ENCODE measurements around the gene AMBRA1. TPM values are rescaled to one million over a fixed set of nuclear protein-coding genes. Genes with fewer than 3 reads are reported as not detected.
A peak's percentile ranks its signal among the peaks of the same experiment; 100 is the strongest.

The AMBRA1 gene
- total RNA-seq, 6 donors from 2014 or later: 22.9 to 55.7 (median 33.2) TPM

DNA sequence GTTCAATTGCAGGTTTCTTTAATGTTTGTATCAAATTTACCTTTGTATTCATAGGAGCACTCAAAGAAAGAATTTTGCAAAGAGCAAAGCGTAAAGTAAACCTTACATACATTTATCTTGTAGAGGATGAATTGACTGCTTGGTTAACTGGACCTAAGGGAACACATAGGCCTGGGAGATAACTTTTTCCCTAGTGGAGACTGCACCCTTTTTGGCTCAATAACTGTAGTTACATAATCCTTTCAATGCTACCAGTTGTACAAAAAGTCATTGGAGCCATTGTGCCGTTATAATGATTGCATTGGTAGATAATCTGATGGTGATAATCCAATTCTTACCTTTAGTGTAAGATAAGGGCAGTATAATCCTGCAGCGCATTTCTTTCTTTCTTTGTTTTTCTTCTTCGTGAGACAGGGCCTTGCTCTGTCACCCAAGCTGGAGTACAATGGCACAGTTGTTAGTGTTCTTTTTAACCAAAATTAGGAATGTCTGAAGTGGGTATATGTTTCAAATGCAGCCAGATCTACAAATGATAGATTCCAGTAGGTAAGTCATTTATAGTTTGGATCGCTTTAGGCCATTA lies 41.8 kb upstream of the AMBRA1 start:
- DNase-seq (no peak), ATAC-seq (ENCODE audit: low FRiP score in 2 of 2) (no peak)
- Histone ChIP-seq H3K4me1 (no peaks in the 10 kb centered on the region), H3K27ac (no peak overlapping the region), H3K27me3 (no peaks in the 10 kb centered on the region), H3K36me3 (peaks cover 0 to 43% (median 5%) of the 10 kb centered on the region in 4 donors), H3K4me3 (no peak overlapping the region), H3K9me3 (no peaks in the 10 kb centered on the region)
- TF ChIP-seq EP300 (IDR thresholded peaks at IDR 0.05) (no peak), POLR2AphosphoS5 (IDR thresholded peaks at IDR 0.05) (no peak), POLR2A (IDR thresholded peaks at IDR 0.05) (no peak)
- TF ChIP-seq, protein P1, sequence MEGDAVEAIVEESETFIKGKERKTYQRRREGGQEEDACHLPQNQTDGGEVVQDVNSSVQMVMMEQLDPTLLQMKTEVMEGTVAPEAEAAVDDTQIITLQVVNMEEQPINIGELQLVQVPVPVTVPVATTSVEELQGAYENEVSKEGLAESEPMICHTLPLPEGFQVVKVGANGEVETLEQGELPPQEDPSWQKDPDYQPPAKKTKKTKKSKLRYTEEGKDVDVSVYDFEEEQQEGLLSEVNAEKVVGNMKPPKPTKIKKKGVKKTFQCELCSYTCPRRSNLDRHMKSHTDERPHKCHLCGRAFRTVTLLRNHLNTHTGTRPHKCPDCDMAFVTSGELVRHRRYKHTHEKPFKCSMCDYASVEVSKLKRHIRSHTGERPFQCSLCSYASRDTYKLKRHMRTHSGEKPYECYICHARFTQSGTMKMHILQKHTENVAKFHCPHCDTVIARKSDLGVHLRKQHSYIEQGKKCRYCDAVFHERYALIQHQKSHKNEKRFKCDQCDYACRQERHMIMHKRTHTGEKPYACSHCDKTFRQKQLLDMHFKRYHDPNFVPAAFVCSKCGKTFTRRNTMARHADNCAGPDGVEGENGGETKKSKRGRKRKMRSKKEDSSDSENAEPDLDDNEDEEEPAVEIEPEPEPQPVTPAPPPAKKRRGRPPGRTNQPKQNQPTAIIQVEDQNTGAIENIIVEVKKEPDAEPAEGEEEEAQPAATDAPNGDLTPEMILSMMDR (IDR thresholded peaks at IDR 0.05): no peak
- WGBS, 2 donors: 88 to 93% methylated on average over 5 of the region's 5 CpGs

DNA sequence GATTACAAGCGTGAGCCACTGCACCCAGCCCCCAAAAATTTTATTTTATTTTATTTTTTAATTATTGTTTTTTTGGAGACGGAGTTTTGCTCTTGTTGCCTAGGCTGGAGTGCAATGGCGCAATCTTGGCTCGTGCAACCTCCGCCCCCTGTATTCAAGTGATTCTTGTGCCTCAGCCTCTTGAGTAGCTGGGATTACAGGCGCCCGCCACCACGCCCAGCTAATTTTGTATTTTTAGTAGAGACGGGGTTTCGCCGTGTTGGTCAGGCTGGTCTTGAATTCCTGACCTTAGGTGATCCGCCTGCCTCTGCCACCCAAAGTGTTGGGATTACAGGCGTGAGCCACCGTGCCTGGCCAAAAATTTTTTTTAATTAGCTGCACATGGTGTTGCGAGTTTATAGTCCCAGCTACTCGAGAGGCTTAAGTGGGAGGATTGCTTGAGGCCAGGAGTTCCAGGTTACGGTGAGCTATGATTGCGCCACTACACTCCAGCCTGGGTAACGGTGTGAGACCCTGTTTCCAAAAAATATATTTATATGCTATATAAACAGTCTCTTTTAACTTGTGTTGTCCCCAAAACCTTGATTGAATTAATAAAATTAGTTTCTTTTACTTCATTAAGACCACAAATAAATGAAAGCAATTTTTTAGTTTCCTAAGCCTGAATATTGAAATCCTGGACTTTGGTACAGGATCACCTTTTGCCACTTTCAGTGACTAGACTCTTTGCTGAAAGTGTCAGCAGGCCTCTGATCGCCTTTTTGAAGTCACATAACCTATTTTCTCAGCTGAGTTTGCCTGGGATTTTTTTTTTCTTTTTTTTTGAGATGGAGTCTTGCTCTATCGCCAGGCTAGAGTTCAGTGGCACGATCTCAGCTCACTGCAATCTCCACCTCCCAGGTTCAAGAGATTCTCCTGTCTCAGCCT lies 39.7 kb upstream of the AMBRA1 start:
- DNase-seq (peak in 1 of 2 donors; percentile 53), ATAC-seq (ENCODE audit: low FRiP score in 2 of 2) (peak in 1 of 2 donors; percentile 62)

DNA sequence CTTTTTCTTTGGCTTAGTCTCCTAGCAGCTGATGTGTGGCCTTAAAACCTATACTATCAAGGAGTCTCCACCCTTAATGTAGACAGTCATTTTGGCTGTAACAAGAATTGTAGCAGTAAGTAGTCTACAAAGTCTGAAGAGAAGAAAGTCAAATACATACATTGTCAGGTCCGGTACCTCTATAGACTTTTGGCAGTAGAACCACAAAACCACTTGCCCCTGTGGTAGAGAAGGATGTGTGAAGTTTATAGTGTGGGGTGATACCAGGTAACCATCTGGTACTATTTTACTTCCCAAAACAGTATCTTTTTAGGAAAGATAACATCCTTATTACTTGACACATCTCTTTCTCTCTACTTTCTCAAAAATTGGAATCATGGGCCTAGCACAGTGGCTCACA lies 38.7 kb upstream of the AMBRA1 start:
- H3K36me3 ChIP-seq: peaks cover 0 to 52% (median 19%) of the 10 kb centered on the region in 4 donors
- ATAC-seq (ENCODE audit: low FRiP score in 2 of 2): no peak
- 80 to 90% methylated on average over 1 of the region's 1 CpG for WGBS, 2 donors

More for the DNA sequence above, 39.7 kb upstream of the AMBRA1 start:
- TF ChIP-seq POLR2A (IDR thresholded peaks at IDR 0.05) (no peak), EP300 (IDR thresholded peaks at IDR 0.05) (no peak), POLR2AphosphoS5 (IDR thresholded peaks at IDR 0.05) (no peak)
- TF ChIP-seq, protein P1 (IDR thresholded peaks at IDR 0.05): no peak
- no peaks in the 10 kb centered on the region for H3K27me3 ChIP-seq
- H3K27ac ChIP-seq: no peak overlapping the region
- no peaks in the 10 kb centered on the region for H3K4me1 ChIP-seq
- no peaks in the 10 kb centered on the region for H3K9me3 ChIP-seq
- WGBS, 2 donors: 81 to 88% methylated on average over 22 of the region's 22 CpGs
- H3K4me3 ChIP-seq: no peak overlapping the region
- peaks cover 0 to 51% (median 18%) of the 10 kb centered on the region in 4 donors for H3K36me3 ChIP-seq

DNA sequence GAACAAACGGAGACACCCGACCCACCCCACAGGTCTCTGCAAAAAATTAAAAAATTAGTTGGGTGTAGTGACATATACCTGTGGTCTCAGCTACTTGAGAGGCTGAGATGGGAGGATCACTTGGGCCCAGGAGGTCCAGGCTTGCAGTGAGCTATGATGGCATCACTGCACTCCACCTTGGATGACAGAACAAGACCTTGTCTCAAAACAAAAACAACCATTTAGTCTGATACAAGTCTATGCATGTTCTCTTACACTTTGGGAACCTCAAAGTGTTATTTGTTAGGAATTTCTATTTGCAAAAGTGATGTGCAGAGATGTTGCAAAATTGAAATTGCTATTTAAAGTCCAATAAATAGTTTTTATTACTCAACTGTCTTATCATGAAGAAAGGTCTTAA lies 37.9 kb upstream of the AMBRA1 start:
- Histone ChIP-seq H3K27me3 (no peaks in the 10 kb centered on the region), H3K4me1 (no peaks in the 10 kb centered on the region), H3K4me3 (no peak overlapping the region), H3K9me3 (no peaks in the 10 kb centered on the region), H3K27ac (no peak overlapping the region), H3K36me3 (peaks cover 0 to 56% (median 22%) of the 10 kb centered on the region in 4 donors)
- ATAC-seq (ENCODE audit: low FRiP score in 2 of 2) (no peak), DNase-seq (no peak)
- 88 to 93% methylated on average over 2 of the region's 2 CpGs for WGBS, 2 donors
- TF ChIP-seq POLR2A (IDR thresholded peaks at IDR 0.05): no peak
- no peak for TF ChIP-seq EP300 (IDR thresholded peaks at IDR 0.05)
- TF ChIP-seq, protein P1 (IDR thresholded peaks at IDR 0.05): no peak
- TF ChIP-seq POLR2AphosphoS5 (IDR thresholded peaks at IDR 0.05): no peak

More for the DNA sequence above, 38.7 kb upstream of the AMBRA1 start:
- no peaks in the 10 kb centered on the region for H3K27me3 ChIP-seq
- TF ChIP-seq, protein P1 (IDR thresholded peaks at IDR 0.05): no peak
- TF ChIP-seq POLR2AphosphoS5 (IDR thresholded peaks at IDR 0.05) (no peak), EP300 (IDR thresholded peaks at IDR 0.05) (no peak), POLR2A (IDR thresholded peaks at IDR 0.05) (no peak)
- no peaks in the 10 kb centered on the region for H3K4me1 ChIP-seq
- H3K4me3 ChIP-seq: no peak overlapping the region
- no peak for DNase-seq
- no peak overlapping the region for H3K27ac ChIP-seq
- no peaks in the 10 kb centered on the region for H3K9me3 ChIP-seq

Measured in upper lobe of left lung (tissue), 6 donors.